ENCODE data around the gene SMIM1. TPM values are rescaled to one million over a fixed set of nuclear protein-coding genes. Genes with fewer than 3 reads are reported as not detected.

Gene SMIM1
- total RNA-seq, 1 experiment from 2014 or later: 5.5 TPM

GRCh38 chr1:3783651-3784474 is 11.3 kb downstream of the SMIM1 start:
- Histone ChIP-seq H3K36me3 (ENCODE audit: control insufficient read depth in 1 of 2, insufficient read depth in 2 of 2, low read length in 2 of 2) (peaks cover 23 to 42% of the 10 kb centered on the region in 2 experiments; a peak in 3 of 4 replicates), H3K27me3 (ENCODE audit: insufficient read depth, low read length) (no peaks in the 10 kb centered on the region), H3K9ac (ENCODE audit: low read length) (no peak overlapping the region), H3K4me3 (replicated peaks in 1 of 2; ENCODE audit: low read depth in 1 of 2, low read length in 2 of 2) (no peak overlapping the region), H3K4me1 (ENCODE audit: control insufficient read depth in 1 of 2, insufficient read depth in 2 of 2, low read length in 2 of 2) (no peaks in the 10 kb centered on the region), H3K9me3 (ENCODE audit: control insufficient read depth in 1 of 2, insufficient read depth in 1 of 2, low read depth in 1 of 2, low read length in 2 of 2) (no peaks in the 10 kb centered on the region), H3K4me2 (ENCODE audit: low read length) (no peak overlapping the region), H3K79me2 (ENCODE audit: insufficient read depth, low read length) (peaks cover 13% of the 10 kb centered on the region; the same call in 1 of the 2 replicates), H4K20me1 (ENCODE audit: insufficient read depth) (no peaks in the 10 kb centered on the region), H3K27ac (ENCODE audit: low read depth, low read length) (no peak overlapping the region), H3K9me2 (ENCODE audit: insufficient read depth) (no peaks in the 10 kb centered on the region), H2AFZ (ENCODE audit: low read depth, low read length, poor library complexity, severe bottlenecking) (no peak overlapping the region)
- intact Hi-C loops (cut with micrococcal nuclease): loop anchor here (2.0 kb wide), 1 partner anchor 17 kb away; no protein-coding TSS in a partner anchor
- ATAC-seq (no peak), DNase-seq (ENCODE audit: low read depth, low spot score) (no peak)
- BruUV-seq (replicated peaks): no TSS peak
- CTCF ChIA-PET: interaction anchor here (1.2 to 1.9 kb wide), 2 partner anchors 8 to 13 kb away, joined by 3 to 9 read pairs; partner anchors contain the start of gene LRRC47
- no peak for TF ChIP-seq ZFX (IDR thresholded peaks at IDR 0.05)
- RAD21 ChIA-PET (ENCODE audit: low non-redundant PET in 1 of 2, low total read pairs in 2 of 2, uncharacterized antibody in 2 of 2, unreplicated experiment in 2 of 2): no interaction called here
- POLR2A ChIA-PET: no interaction called here

- ATAC-seq (no peak), DNase-seq (ENCODE audit: low read depth, low spot score) (no peak)
- no peak overlapping the region for H2AFZ ChIP-seq (ENCODE audit: low read depth, low read length, poor library complexity, severe bottlenecking)
- H3K27me3 ChIP-seq (ENCODE audit: insufficient read depth, low read length): no peaks in the 10 kb centered on the region
- intact Hi-C loops (cut with micrococcal nuclease): loop anchor here (2.0 kb wide), 1 partner anchor 16 kb away; no protein-coding TSS in a partner anchor
- CTCF ChIA-PET: interaction anchor here (1.1 to 1.9 kb wide), 3 partner anchors 9 to 332 kb away, joined by 3 to 9 read pairs (median 3); partner anchors contain the start of gene LRRC47
- H3K4me1 ChIP-seq (ENCODE audit: control insufficient read depth in 1 of 2, insufficient read depth in 2 of 2, low read length in 2 of 2): no peaks in the 10 kb centered on the region
- H3K79me2 ChIP-seq (ENCODE audit: insufficient read depth, low read length): peaks cover 23% of the 10 kb centered on the region
- no peak overlapping the region for H3K4me3 ChIP-seq (replicated peaks in 1 of 2; ENCODE audit: low read depth in 1 of 2, low read length in 2 of 2)
- H3K9ac ChIP-seq (ENCODE audit: low read length): no peak overlapping the region
- H4K20me1 ChIP-seq (ENCODE audit: insufficient read depth): no peaks in the 10 kb centered on the region
- POLR2A ChIA-PET: no interaction called here
- no peaks in the 10 kb centered on the region for H3K9me3 ChIP-seq (ENCODE audit: control insufficient read depth in 1 of 2, insufficient read depth in 1 of 2, low read depth in 1 of 2, low read length in 2 of 2)
- H3K9me2 ChIP-seq (ENCODE audit: insufficient read depth): no peaks in the 10 kb centered on the region
- no peak overlapping the region for H3K27ac ChIP-seq (ENCODE audit: low read depth, low read length)
- RAD21 ChIA-PET (ENCODE audit: low non-redundant PET in 1 of 2, low total read pairs in 2 of 2, uncharacterized antibody in 2 of 2, unreplicated experiment in 2 of 2): no interaction called here
- no TSS peak for BruUV-seq (replicated peaks)
- peaks cover 23 to 35% of the 10 kb centered on the region in 2 experiments; a peak in 3 of 4 replicates for H3K36me3 ChIP-seq (ENCODE audit: control insufficient read depth in 1 of 2, insufficient read depth in 2 of 2, low read length in 2 of 2)
- TF ChIP-seq YY1 (IDR thresholded peaks at IDR 0.05; ENCODE audit: extremely low read depth, insufficient replicate concordance, low read depth, low read length) (no peak), POLR2AphosphoS5 (IDR thresholded peaks at IDR 0.05; ENCODE audit: low read depth, low read length) (no peak), TCF7L2 (IDR thresholded peaks at IDR 0.05; ENCODE audit: borderline replicate concordance, extremely low read depth, insufficient read depth, insufficient read length) (no peak), CBX3 (IDR thresholded peaks at IDR 0.05; ENCODE audit: low read depth) (no peak), POLR2A (IDR thresholded peaks at IDR 0.05; ENCODE audit: borderline replicate concordance, extremely low read depth, insufficient read depth, insufficient read length) (no peak), ZFX (IDR thresholded peaks at IDR 0.05) (no peak), EZH2 (IDR thresholded peaks at IDR 0.05) (no peak), CTCF (IDR thresholded peaks at IDR 0.05 in 2 of 3, conservative IDR thresholded peaks at IDR 0.05 in 1 of 3; ENCODE audit: borderline replicate concordance in 1 of 3, insufficient read depth in 1 of 3, low read depth in 2 of 3, low read length in 2 of 3) (no peak), ZBTB33 (IDR thresholded peaks at IDR 0.05; ENCODE audit: extremely low read depth, insufficient replicate concordance, low read length) (no peak)
- H3K4me2 ChIP-seq (ENCODE audit: low read length): no peak overlapping the region
Observed at GRCh38 chr1:3785045-3785444, 12.5 kb downstream of the SMIM1 start.
